Aorta (tissue), 5 donors: ENCODE measurements around the gene DAW1. TPM values are rescaled to one million over a fixed set of nuclear protein-coding genes. Genes with fewer than 3 reads are reported as not detected.
"Not testable (repeated sequence)": the region's sequence is repeated elsewhere in the genome, so short reads cannot be mapped to it uniquely, and the experiment has no call there.

ENCODE experiments used
- ATAC-seq: fragments of 200-7000 bp; cut with Tn5 transposase; one replicate; pipeline ENCODE4 v1.9.1; 2022; ENCODE audit warnings: moderate library complexity; ENCODE audit not compliant: low FRiP score
- DNase-seq, 2 donors: peaks; one replicate each; pipeline ENCODE4 v3.0.0-alpha.2; 2020
- H3K27ac ChIP-seq, 2 donors: one replicate each; pipeline ENCODE4 v1.5.1; 2013; ENCODE audit warnings: low read length in 2 of 2, mild to moderate bottlenecking in 2 of 2, moderate library complexity in 2 of 2, control low read depth in 1 of 2, inconsistent platforms in 1 of 2, low read depth in 1 of 2
- H3K27me3 ChIP-seq, 2 donors: one replicate each; pipeline ENCODE4 v1.6.1; 2013; ENCODE audit warnings: control low read depth in 1 of 2, low read length in 1 of 2, mild to moderate bottlenecking in 1 of 2, moderate library complexity in 1 of 2; ENCODE audit not compliant: insufficient read depth in 2 of 2, control insufficient read depth in 1 of 2
- H3K36me3 ChIP-seq, 2 donors: one replicate each; pipeline ENCODE4 v1.6.1; 2013; ENCODE audit warnings: control low read depth in 1 of 2, low read length in 1 of 2, mild to moderate bottlenecking in 1 of 2; ENCODE audit not compliant: insufficient read depth in 2 of 2, control insufficient read depth in 1 of 2
- H3K4me1 ChIP-seq, 2 donors: one replicate each; pipeline ENCODE4 v1.6.1; 2013; ENCODE audit warnings: low read length in 2 of 2, control low read depth in 1 of 2, mild to moderate bottlenecking in 1 of 2, moderate library complexity in 1 of 2; ENCODE audit not compliant: insufficient read depth in 2 of 2, control insufficient read depth in 1 of 2
- H3K4me3 ChIP-seq, 2 donors: one replicate each; pipeline ENCODE4 v1.5.1; 2013; ENCODE audit warnings: low read length in 2 of 2, control low read depth in 1 of 2, mild to moderate bottlenecking in 1 of 2
- H3K9me3 ChIP-seq: one replicate; pipeline ENCODE4 v1.6.1; 2013; ENCODE audit warnings: mild to moderate bottlenecking, low read length; ENCODE audit not compliant: control insufficient read depth
- WGBS, 2 donors: extraction: QIAGEN DNeasy Blood & Tissue Kit; methylation state at CpG; one replicate each; pipeline ENCODE4 v1.1.7; 2013; 5-methylcytosine and 5-hydroxymethylcytosine counted together
- intact Hi-C, 2 donors: fragments of 100-400 bp; cut with DNase I; formaldehyde crosslinking; loops; one replicate each; pipeline versions ENCODE4 v1.14.2 to v1.15.0; 2022
- polyA plus RNA-seq, 2 donors: library from polyadenylated mRNA; stranded (reverse); fragments of 200-250 nt; gene quantifications; one replicate each; pipeline ENCODE4 v1.2.3, GENCODE V29; 2013
- total RNA-seq, 2 donors: library from RNA; stranded (reverse); fragmentation: NEBNext Ultra II Directional; extraction: Animal tissue kit (Norgen Biotek cat#: 25700); gene quantifications; one replicate each; pipeline ENCODE4 v1.2.1, GENCODE V29; 2021
- donor health status: healthy with polysubstance abuse.
- donor health status: Bipolar disorder and iron deficiency.
- donor health status: DM: no; HTN: no; CAD: no.
- donor health status: DM: no; HTN: no; CAD: no.
- donor health status: DM: yes; HTN: yes; CAD: no.

DAW1 gene
- total and polyA plus RNA-seq, 4 donors = 0.41 to 0.88 TPM; not detected in 2

DNA sequence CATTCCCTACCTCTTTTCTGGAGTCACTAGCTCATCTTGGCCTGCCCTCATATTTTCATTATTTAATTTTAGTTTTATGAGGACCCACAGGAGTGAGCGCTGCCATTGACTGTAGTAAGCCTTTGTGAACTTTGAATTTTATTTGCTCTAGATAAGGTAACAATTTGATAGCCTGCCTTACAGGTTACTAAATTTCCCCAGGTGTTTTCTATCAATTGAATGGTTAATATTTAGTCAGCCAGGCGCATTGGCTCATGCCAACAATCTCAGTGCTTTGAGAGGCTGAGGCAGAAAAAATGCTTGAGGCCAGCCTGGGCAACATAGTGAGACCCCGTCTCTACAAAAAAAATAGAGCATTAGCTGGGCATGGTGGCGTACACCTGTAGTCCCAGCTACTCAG is 50.2 kb downstream of the DAW1 start:
- Histone ChIP-seq H3K4me1 (no peaks in the 10 kb centered on the region), H3K36me3 (no peaks in the 10 kb centered on the region), H3K9me3 (no peaks in the 10 kb centered on the region), H3K4me3 (no peak overlapping the region), H3K27ac (no peak overlapping the region), H3K27me3 (no peaks in the 10 kb centered on the region)
- DNase-seq (no peak), ATAC-seq (no peak)
- WGBS, 2 donors = 89 to 91% methylated on average over 4 of the region's 4 CpGs
- intact Hi-C loops = no loop called here

DNA sequence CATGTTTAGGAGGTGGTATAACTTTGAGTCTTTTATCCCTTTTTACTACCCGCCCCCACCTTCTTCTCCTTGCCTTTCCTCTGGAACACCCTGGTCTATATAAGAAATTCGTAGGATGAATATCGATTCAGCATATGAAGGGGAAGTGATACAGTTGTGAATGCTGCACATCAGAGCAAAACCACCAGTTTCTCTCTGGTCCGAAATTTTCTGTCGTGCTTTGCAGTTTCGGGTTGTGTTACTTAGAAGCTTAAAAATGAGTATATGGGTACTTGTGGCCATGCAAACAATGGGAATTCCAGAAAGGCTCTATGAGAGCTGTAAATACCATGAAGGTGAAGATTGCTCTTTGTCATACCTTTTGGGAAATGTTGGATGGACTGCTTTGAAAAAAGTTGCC is 60.6 kb downstream of the DAW1 start:
- no peaks in the 10 kb centered on the region for H3K4me1 ChIP-seq
- WGBS, 2 donors = 87 to 90% methylated on average over 6 of the region's 6 CpGs
- ATAC-seq = no peak

GRCh38 chr2:227932403-227932802 is 61.0 kb downstream of the DAW1 start:
- intact Hi-C loops = no loop called here
- Histone ChIP-seq H3K9me3 (peaks cover 1% of the 10 kb centered on the region), H3K27ac (no peak overlapping the region), H3K4me1 (no peaks in the 10 kb centered on the region), H3K27me3 (no peaks in the 10 kb centered on the region), H3K36me3 (no peaks in the 10 kb centered on the region), H3K4me3 (no peak overlapping the region)
- 71 to 75% methylated on average over 2 of the region's 2 CpGs for WGBS, 2 donors
- ATAC-seq (no peak), DNase-seq (no peak)

More for the DNA sequence above, 60.6 kb downstream of the DAW1 start:
- no peaks in the 10 kb centered on the region for H3K27me3 ChIP-seq
- DNase-seq = no peak
- H3K4me3 ChIP-seq = no peak overlapping the region
- H3K27ac ChIP-seq = no peak overlapping the region
- intact Hi-C loops = no loop called here
- no peaks in the 10 kb centered on the region for H3K36me3 ChIP-seq
- H3K9me3 ChIP-seq = peaks cover 1% of the 10 kb centered on the region

DNA sequence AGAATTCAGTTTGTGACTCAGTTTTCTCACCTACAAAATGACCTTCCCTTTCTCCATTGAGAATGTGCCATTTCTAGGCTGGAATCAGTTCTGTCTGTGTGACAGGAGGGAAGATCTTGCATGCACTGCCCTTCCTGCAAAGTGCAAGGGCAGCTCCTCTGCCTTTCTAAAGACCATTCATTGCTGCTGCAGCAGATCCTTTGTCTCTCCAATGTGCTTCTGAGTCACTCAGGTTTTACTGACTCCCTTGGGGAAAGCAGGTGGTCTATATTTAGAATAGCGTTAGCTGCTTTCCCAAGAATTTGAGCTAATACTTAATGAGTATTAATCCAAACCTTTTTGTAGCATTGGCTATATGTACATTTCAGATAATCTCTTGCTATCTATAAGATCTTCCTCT is 62.5 kb downstream of the DAW1 start:
- WGBS, 2 donors = 21 to 27% methylated on average over 1 of the region's 1 CpG

DNA sequence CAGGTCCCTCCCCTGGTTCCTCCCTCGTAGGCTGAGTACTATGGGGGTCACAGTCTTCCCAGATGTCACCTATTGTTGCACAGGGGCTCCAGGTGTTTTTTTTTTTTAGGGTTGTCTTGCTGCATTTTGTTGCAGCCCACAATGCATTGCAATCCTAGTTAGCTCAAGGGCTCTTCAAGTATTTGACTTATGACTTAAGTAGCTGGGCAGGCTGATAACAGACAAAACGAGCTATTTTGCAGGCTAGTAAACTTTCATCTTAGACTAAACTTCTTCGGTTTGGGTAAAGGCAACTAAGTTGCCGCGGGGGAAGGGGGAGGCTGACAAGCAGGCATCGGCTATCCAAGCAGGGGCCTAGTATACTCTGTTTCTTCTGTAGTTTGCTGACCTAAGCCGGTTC is 64.8 kb downstream of the DAW1 start:
- H3K4me1 ChIP-seq, H3K27ac ChIP-seq, intact Hi-C loops, H3K4me3 ChIP-seq, H3K36me3 ChIP-seq, ATAC-seq, H3K27me3 ChIP-seq, H3K9me3 ChIP-seq, DNase-seq: not testable (repeated sequence)
- 74 to 84% methylated on average over 7 of the region's 7 CpGs for WGBS, 2 donors

More for the DNA sequence above, 62.5 kb downstream of the DAW1 start:
- H3K27me3 ChIP-seq = no peaks in the 10 kb centered on the region
- H3K9me3 ChIP-seq = peaks cover 3% of the 10 kb centered on the region
- intact Hi-C loops = no loop called here
- H3K27ac ChIP-seq = no peak overlapping the region
- no peak overlapping the region for H3K4me3 ChIP-seq
- no peaks in the 10 kb centered on the region for H3K4me1 ChIP-seq
- ATAC-seq = no peak
- DNase-seq = no peak
- H3K36me3 ChIP-seq = no peaks in the 10 kb centered on the region

DNA sequence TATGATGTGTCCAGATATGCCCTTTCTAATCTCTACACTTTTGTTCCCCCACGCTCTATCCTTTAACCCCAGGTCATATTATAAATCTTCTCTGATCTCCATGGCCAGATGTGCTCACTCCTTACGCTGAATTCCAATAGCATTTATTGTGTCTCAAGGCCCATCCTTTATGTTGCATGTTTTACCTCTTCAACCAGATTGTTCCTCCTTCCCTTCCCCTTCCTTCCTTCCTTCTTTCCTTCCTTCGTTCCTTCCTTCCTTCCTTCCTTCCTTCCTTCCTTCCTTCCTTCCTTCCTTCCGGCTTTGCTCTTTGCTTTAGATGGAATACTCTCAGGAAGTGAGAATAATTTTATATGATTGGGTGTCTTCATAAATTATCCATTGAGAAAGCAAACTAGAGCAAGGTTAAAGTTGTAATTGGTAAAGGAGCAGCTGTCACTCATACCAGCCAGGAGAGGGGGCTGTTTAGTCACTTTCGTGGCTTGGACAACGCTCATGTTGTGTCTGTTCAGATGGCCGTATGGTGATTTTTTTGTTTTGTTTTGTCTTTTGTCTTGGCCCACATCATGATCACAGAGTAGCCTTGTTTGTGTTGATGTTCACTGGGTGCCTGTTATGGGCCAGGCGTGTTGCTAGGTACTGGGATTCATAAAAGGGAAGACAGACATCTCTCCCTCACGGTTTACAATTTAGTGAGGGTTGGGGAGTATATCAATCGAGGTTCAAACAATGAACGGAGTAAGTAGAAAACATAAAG is 68.0 kb downstream of the DAW1 start:
- WGBS, 2 donors = 40 to 51% methylated on average over 11 of the region's 11 CpGs
- no peak overlapping the region for H3K27ac ChIP-seq
- no peak for ATAC-seq

GRCh38 chr2:227942021-227942420 is 70.6 kb downstream of the DAW1 start:
- no peak for ATAC-seq
- Histone ChIP-seq H3K9me3 (peaks cover 2% of the 10 kb centered on the region), H3K27me3 (no peaks in the 10 kb centered on the region), H3K4me3 (no peak overlapping the region), H3K27ac (no peak overlapping the region), H3K36me3 (no peaks in the 10 kb centered on the region), H3K4me1 (no peaks in the 10 kb centered on the region)
- DNase-seq = no peak
- WGBS, 2 donors = 74 to 75% methylated on average over 2 of the region's 2 CpGs
- intact Hi-C loops = no loop called here

More for the DNA sequence above, 68.0 kb downstream of the DAW1 start:
- DNase-seq = no peak
- Histone ChIP-seq H3K4me3 (no peak overlapping the region), H3K36me3 (no peaks in the 10 kb centered on the region), H3K27me3 (no peaks in the 10 kb centered on the region), H3K4me1 (no peaks in the 10 kb centered on the region), H3K9me3 (peaks cover 4% of the 10 kb centered on the region)
- intact Hi-C loops = no loop called here

- WGBS, 2 donors = 65 to 68% methylated on average over 2 of the region's 2 CpGs
- Histone ChIP-seq H3K27ac (no peak overlapping the region), H3K9me3 (peaks cover 1% of the 10 kb centered on the region), H3K27me3 (no peaks in the 10 kb centered on the region), H3K36me3 (no peaks in the 10 kb centered on the region), H3K4me1 (no peaks in the 10 kb centered on the region), H3K4me3 (no peak overlapping the region)
- DNase-seq = no peak
- ATAC-seq = no peak
- intact Hi-C loops = no loop called here
These were observed 71.5 kb downstream of the DAW1 start for GRCh38 chr2:227942965-227943364.

GRCh38 chr2:227960317-227960716 is 88.9 kb downstream of the DAW1 start:
- no peak overlapping the region for H3K27ac ChIP-seq
- H3K9me3 ChIP-seq = peaks cover 4% of the 10 kb centered on the region
- no peaks in the 10 kb centered on the region for H3K36me3 ChIP-seq
- no peaks in the 10 kb centered on the region for H3K27me3 ChIP-seq
- no peaks in the 10 kb centered on the region for H3K4me1 ChIP-seq
- DNase-seq = no peak
- intact Hi-C loops = no loop called here
- ATAC-seq = no peak
- 83 to 87% methylated on average over 3 of the region's 3 CpGs for WGBS, 2 donors
- H3K4me3 ChIP-seq = no peak overlapping the region
